Gastroesophageal sphincter (tissue), 4 donors: ENCODE measurements around the gene UNK. TPM values are rescaled to one million over a fixed set of nuclear protein-coding genes. Genes with fewer than 3 reads are reported as not detected.

Source experiments
- ATAC-seq: fragments of 150-250 bp; one replicate; pipeline ENCODE4 v1.9.1; 2016; ENCODE audit warnings: mild to moderate bottlenecking, moderate library complexity
- H3K27ac ChIP-seq, 4 donors: fragments of 200-600 bp; sonication (generic) in 3 of 4; 1 replicate in 3 of 4; 2 replicates in 1 of 4; pipeline ENCODE4 v1.5.1; 2016 to 2019
- H3K27me3 ChIP-seq: fragments of 200-600 bp; sonication (generic); one replicate; pipeline ENCODE4 v1.5.1; 2019
- H3K36me3 ChIP-seq, 2 donors: fragments of 200-600 bp; sonication (generic); one replicate each; pipeline ENCODE4 v1.5.1; 2019; ENCODE audit warnings: control low read depth in 1 of 2
- H3K4me1 ChIP-seq, 3 donors: fragments of 200-600 bp; sonication (generic); 1 replicate in 2 of 3; 2 replicates in 1 of 3; pipeline ENCODE4 v1.5.1; 2016 to 2019; ENCODE audit warnings: control low read depth in 2 of 3
- H3K4me3 ChIP-seq, 2 donors: fragments of 200-600 bp; sonication (generic); one replicate each; pipeline ENCODE4 v1.5.1; 2019; ENCODE audit warnings: mild to moderate bottlenecking in 1 of 2, moderate library complexity in 1 of 2
- H3K9me3 ChIP-seq, 3 donors: fragments of 200-600 bp; sonication (generic); one replicate each; pipeline ENCODE4 v1.5.1; 2017 to 2019; ENCODE audit warnings: control low read depth in 2 of 3
- CTCF ChIP-seq, 4 experiments: fragments of 200-600 bp in 2 of 4; fragments of 450-650 bp in 2 of 4; sonication (generic) in 1 of 4; IDR thresholded peaks; one replicate each; pipeline ENCODE4 v1.5.1; 2017 to 2019; ENCODE audit warnings: antibody characterized with exemption in 4 of 4, mild to moderate bottlenecking in 2 of 4, moderate library complexity in 2 of 4
- EP300 ChIP-seq: sonication (generic); formaldehyde crosslinking; IDR thresholded peaks from one replicate; pipeline ENCODE4 v1.6.1; 2017; ENCODE audit warnings: antibody characterized with exemption, mild to moderate bottlenecking
- POLR2A ChIP-seq, 2 donors: fragments of 450-650 bp; IDR thresholded peaks; one replicate each; pipeline ENCODE4 v1.6.1; 2017; ENCODE audit warnings: antibody characterized with exemption in 2 of 2, mild to moderate bottlenecking in 2 of 2, moderate library complexity in 1 of 2
- POLR2AphosphoS5 ChIP-seq: sonication (generic); formaldehyde crosslinking; IDR thresholded peaks from one replicate; pipeline ENCODE4 v1.6.1; 2017; ENCODE audit warnings: antibody characterized with exemption
- WGBS, 2 donors: methylation state at CpG; one replicate each; pipeline ENCODE4 v1.1.5; 2018; ENCODE audit warnings: low coverage in 1 of 2; 5-methylcytosine and 5-hydroxymethylcytosine counted together
- total RNA-seq, 4 donors: library from RNA; depleted of rRNA; stranded (reverse); fragments of >200 nt; gene quantifications; one replicate each; pipeline ENCODE4 v1.1.0, GENCODE V29; 2016

UNK gene
- total RNA-seq, 4 donors from 2014 or later: 9.8 to 41.6 (median 21.0) TPM

GRCh38 chr17:75793460-75793859 lies 8.9 kb downstream of the UNK start:
- TF ChIP-seq EP300: no peak
- no peak for TF ChIP-seq CTCF (IDR thresholded peaks at IDR 0.05)
- no peak for TF ChIP-seq POLR2A (IDR thresholded peaks at IDR 0.05)
- TF ChIP-seq POLR2AphosphoS5: no peak
- ATAC-seq: no peak
- H3K27ac ChIP-seq: no peak overlapping the region
- no peaks in the 10 kb centered on the region for H3K9me3 ChIP-seq
- H3K36me3 ChIP-seq: peaks cover 0 to 52% of the 10 kb centered on the region in 2 donors
- H3K4me3 ChIP-seq: no peak overlapping the region
- H3K4me1 ChIP-seq: peaks cover 0 to 18% (median 0%) of the 10 kb centered on the region in 3 donors
- H3K27me3 ChIP-seq: no peaks in the 10 kb centered on the region
- WGBS, 2 donors: 74 to 86% methylated on average over 1 of the region's 1 CpG

GRCh38 chr17:75795820-75796607 lies 11.4 kb downstream of the UNK start:
- no peak for ATAC-seq
- WGBS, 2 donors: 81% methylated on average over 5 to 8 of the region's 8 CpGs
- TF ChIP-seq POLR2A (IDR thresholded peaks at IDR 0.05) (no peak), EP300 (no peak), POLR2AphosphoS5 (no peak), CTCF (IDR thresholded peaks at IDR 0.05) (no peak)
- Histone ChIP-seq H3K4me3 (no peak overlapping the region), H3K9me3 (no peaks in the 10 kb centered on the region), H3K4me1 (no peaks in the 10 kb centered on the region), H3K27ac (no peak overlapping the region), H3K36me3 (peaks cover 0 to 76% of the 10 kb centered on the region in 2 donors), H3K27me3 (no peaks in the 10 kb centered on the region)

- Histone ChIP-seq H3K4me3 (no peak overlapping the region), H3K27me3 (no peaks in the 10 kb centered on the region), H3K36me3 (peaks cover 0 to 69% of the 10 kb centered on the region in 2 donors), H3K4me1 (no peaks in the 10 kb centered on the region), H3K9me3 (no peaks in the 10 kb centered on the region), H3K27ac (no peak overlapping the region)
- no peak for ATAC-seq
- TF ChIP-seq CTCF (IDR thresholded peaks at IDR 0.05) (no peak), POLR2A (IDR thresholded peaks at IDR 0.05) (no peak), POLR2AphosphoS5 (no peak), EP300 (no peak)
- WGBS, 2 donors: 46 to 78% methylated on average over 2 to 3 of the region's 4 CpGs
Observed at GRCh38 chr17:75799402-75799801, 14.8 kb downstream of the UNK start.

- Histone ChIP-seq H3K27ac (no peak overlapping the region), H3K9me3 (no peaks in the 10 kb centered on the region), H3K27me3 (no peaks in the 10 kb centered on the region), H3K4me1 (peaks cover 0 to 12% (median 9%) of the 10 kb centered on the region in 3 donors), H3K4me3 (no peak overlapping the region), H3K36me3 (peaks cover 0 to 32% of the 10 kb centered on the region in 2 donors)
- no peak for ATAC-seq
- 80 to 83% methylated on average over 1 of the region's 1 CpG for WGBS, 2 donors
- no peak for TF ChIP-seq EP300
- TF ChIP-seq CTCF (IDR thresholded peaks at IDR 0.05): no peak
- TF ChIP-seq POLR2AphosphoS5: no peak
- TF ChIP-seq POLR2A (IDR thresholded peaks at IDR 0.05): no peak
Observed at GRCh38 chr17:75803883-75804282, 19.3 kb downstream of the UNK start.
